K562 (cell line): Measurements from ENCODE around the gene ADORA2A. TPM values are rescaled to one million over a fixed set of nuclear protein-coding genes. Genes with fewer than 3 reads are reported as not detected.

Experiments used
- ATAC-seq: fragments of 200-7000 bp; cut with Tn5 transposase; 3 replicates; pipeline ENCODE4 v1.9.1; 2020; ENCODE audit warnings: moderate library complexity
- BruUV-seq: library from RNA; stranded (reverse); fragments of 400-500 nt; replicated peaks from 2 replicates; lab custom pipeline; 2021; lab: Mats Ljungman, UMichigan
- CTCF ChIA-PET: fragments of 300-600 bp; formaldehyde crosslinking; extraction: SDS; loops from one replicate; lab custom pipeline; 2021; ENCODE audit warnings: low intra/inter-chr PET ratio; lab: Yijun Ruan, JAX
- POLR2A ChIA-PET: fragments of 300-600, 350-650 bp; sonication (Branson Sonifier 250); formaldehyde crosslinking; extraction: SDS; loops from one replicate; lab custom pipeline; 2021; ENCODE audit warnings: antibody characterized with exemption, inconsistent platforms; lab: Yijun Ruan, JAX
- DNase-seq, 4 experiments: peaks; one replicate each; pipeline versions ENCODE4 v3.0.0 to v3.0.0-alpha.2; 2011 to 2018; ENCODE audit warnings: low spot score in 3 of 4, mixed read lengths in 3 of 4; ENCODE audit errors: extremely low read depth in 1 of 4
- FAIRE-seq: peaks from 2 replicates; lab custom pipeline; 2011; peaks lifted over from hg19 to GRCh38; lab: Jason Lieb, UNC
- H2AFZ ChIP-seq: 2 replicates; pipeline ENCODE4 v1.6.0; 2011; ENCODE audit warnings: low read depth, low read length, control low read depth, inconsistent platforms
- H3K27ac ChIP-seq: fragments of 200-600 bp; 3 replicates; pipeline ENCODE4 v1.8.0; 2011; ENCODE audit warnings: low read depth, mild to moderate bottlenecking, control low read depth, inconsistent platforms, low read length, moderate library complexity, mixed read lengths; ENCODE audit errors: extremely low read depth
- H3K27me3 ChIP-seq, 2 experiments: fragments of 300-600 bp in 1 of 2; 2 replicates in 1 of 2; 3 replicates in 1 of 2; pipeline versions ENCODE4 v1.6.0 to v1.8.0; 2011; ENCODE audit warnings: inconsistent platforms in 2 of 2, low read length in 2 of 2, mild to moderate bottlenecking in 1 of 2, mixed read lengths in 1 of 2, moderate library complexity in 1 of 2; ENCODE audit not compliant: control insufficient read depth in 2 of 2, insufficient read depth in 2 of 2
- H3K36me3 ChIP-seq: fragments of 300-600 bp; 3 replicates; pipeline ENCODE4 v1.8.0; 2011; ENCODE audit warnings: mild to moderate bottlenecking, low read length, inconsistent platforms; ENCODE audit not compliant: control insufficient read depth, insufficient read depth
- H3K4me1 ChIP-seq, 2 experiments: fragments of 200-600 bp in 1 of 2; replicated peaks in 1 of 2; 2 replicates in 1 of 2; 3 replicates in 1 of 2; pipeline versions ENCODE4 v1.5.1 to v1.8.0; 2011; ENCODE audit warnings: inconsistent platforms in 2 of 2, low read length in 2 of 2, mild to moderate bottlenecking in 1 of 2, mixed read lengths in 1 of 2, moderate library complexity in 1 of 2; ENCODE audit not compliant: control insufficient read depth in 2 of 2, insufficient read depth in 2 of 2
- H3K4me2 ChIP-seq: 2 replicates; pipeline ENCODE4 v1.6.1; 2011; ENCODE audit warnings: low read length, control low read depth, inconsistent platforms, mixed read lengths; ENCODE audit not compliant: insufficient read depth
- H3K4me3 ChIP-seq: fragments of 200-600 bp; sonication (generic), shearing (Covaris generic); 2 replicates; pipeline ENCODE4 v1.5.1; 2016; ENCODE audit warnings: control low read depth, inconsistent platforms
- H3K79me2 ChIP-seq: fragments of 200-600 bp; 3 replicates; pipeline ENCODE4 v1.8.0; 2011; ENCODE audit warnings: low read length, inconsistent platforms; ENCODE audit not compliant: control insufficient read depth, insufficient read depth
- H3K9ac ChIP-seq, 2 experiments: 2 replicates each; pipeline versions ENCODE4 v1.6.0 to v1.6.1; 2011; ENCODE audit warnings: low read depth in 2 of 2, low read length in 2 of 2, control low read depth in 1 of 2, inconsistent platforms in 1 of 2, mild to moderate bottlenecking in 1 of 2, mixed read lengths in 1 of 2; ENCODE audit not compliant: insufficient read depth in 1 of 2
- H3K9me1 ChIP-seq: one replicate; pipeline ENCODE4 v1.6.0; 2011; ENCODE audit warnings: inconsistent platforms, mild to moderate bottlenecking, low read length, moderate library complexity; ENCODE audit not compliant: control insufficient read depth, insufficient read depth
- H3K9me3 ChIP-seq: replicated peaks from 2 replicates; pipeline ENCODE4 v1.5.1; 2011; ENCODE audit warnings: low read depth, low read length, inconsistent platforms; ENCODE audit not compliant: control insufficient read depth, insufficient read depth
- H4K20me1 ChIP-seq: replicated peaks from 2 replicates; pipeline ENCODE4 v1.6.1; 2011; ENCODE audit warnings: low read length, inconsistent platforms, mixed read lengths; ENCODE audit not compliant: control insufficient read depth, insufficient read depth
- GABPA ChIP-seq: fragments of 200-800 bp; sonication (Bioruptor generic); conservative IDR thresholded peaks from 2 replicates; pipeline ENCODE4 v1.6.1; 2016; ENCODE audit warnings: low read depth, missing genetic modification characterization, missing compliant biosample characterization
- HDAC6 ChIP-seq: IDR thresholded peaks from 2 replicates; pipeline ENCODE4 v1.6.1; 2012; ENCODE audit warnings: low read depth, mild to moderate bottlenecking, control low read depth, inconsistent platforms, low read length, moderate library complexity
- MCM3 ChIP-seq: fragments of 450-650 bp; IDR thresholded peaks from 2 replicates; pipeline ENCODE4 v1.6.1; 2016
- NFIC ChIP-seq: fragments of 450-650 bp; IDR thresholded peaks from 2 replicates; pipeline ENCODE4 v1.6.1; 2017; ENCODE audit warnings: mild to moderate bottlenecking, inconsistent platforms
- PTRF ChIP-seq: fragments of 450-650 bp; IDR thresholded peaks from 2 replicates; pipeline ENCODE4 v1.6.1; 2016; ENCODE audit warnings: mild to moderate bottlenecking, missing genetic modification characterization, missing compliant biosample characterization
- RCOR1 ChIP-seq, 2 experiments: IDR thresholded peaks; 2 replicates each; pipeline ENCODE4 v1.6.1; 2012; ENCODE audit warnings: low read depth in 2 of 2, low read length in 2 of 2, borderline replicate concordance in 1 of 2, improper control_type of control experiment in 1 of 2
- SRSF1 ChIP-seq: fragments of 200-400 bp; formaldehyde crosslinking; IDR thresholded peaks from 2 replicates; pipeline ENCODE4 v1.6.1; 2017; ENCODE audit warnings: mild to moderate bottlenecking, low read depth, low read length, moderate library complexity
- ZNF24 ChIP-seq: fragments of 450-650 bp; IDR thresholded peaks from 2 replicates; pipeline ENCODE4 v1.6.1; 2016
- ZNF263 ChIP-seq: sonication (generic); formaldehyde crosslinking; IDR thresholded peaks from 2 replicates; pipeline ENCODE4 v1.8.0; 2022; ENCODE audit warnings: mild to moderate bottlenecking, missing genetic modification reagents, borderline replicate concordance
- ZNF79 ChIP-seq: fragments of 250-450 bp; sonication (Bioruptor Pico); IDR thresholded peaks from 2 replicates; pipeline ENCODE4 v1.4.0; 2020; ENCODE audit warnings: low read depth, mild to moderate bottlenecking, moderate library complexity
- WGBS: fragments of 100-300 bp; shearing (Covaris generic); methylation state at CpG from one replicate; pipeline ENCODE4 v1.1.6; 2016; ENCODE audit warnings: low coverage, mixed read lengths; ENCODE audit not compliant: insufficient coverage; ENCODE audit errors: missing lambda C conversion rate; 5-methylcytosine and 5-hydroxymethylcytosine counted together
- in situ Hi-C: fragments of 300-500 bp; cut with MboI; formaldehyde crosslinking; loops from 4 replicates; pipeline ENCODE4 v1.15.0; 2018; ENCODE audit warnings: inconsistent platforms, mixed read lengths
- intact Hi-C: fragments of 100-400 bp; cut with micrococcal nuclease; formaldehyde crosslinking; loops from 2 replicates; pipeline ENCODE4 v1.14.2; 2022
- polyA plus RNA-seq, 8 experiments: library from polyadenylated mRNA; depleted of rRNA in 4 of 8; stranded (reverse) in 5 of 8; unstranded in 3 of 8; fragments of >200 nt; fragmentation: Nextera tagmentation in 2 of 8; fragmentation: Illumina TruSeq in 1 of 8; extraction: Ambion mirVana in 2 of 8; extraction: Trizol in 1 of 8; gene quantifications; 2 replicates each; pipeline versions ENCODE4 v1.2.1 to v1.2.3, GENCODE V29; 2011 to 2014; ENCODE audit warnings: inconsistent platforms in 1 of 8, missing spikeins in 1 of 8
- total RNA-seq, 7 experiments: library from RNA; depleted of rRNA in 6 of 7; stranded (reverse); fragments of >200 nt in 6 of 7; fragmentation: Illumina TruSeq in 2 of 7; extraction: Trizol in 2 of 7; gene quantifications; 2 replicates each; pipeline versions ENCODE4 v1.2.1 to v1.2.3, GENCODE V29; 2011 to 2021; ENCODE audit warnings: low replicate concordance in 1 of 7

The ADORA2A gene
- total and polyA plus RNA-seq, 9 of the 15 experiments (the other 6 are each of a cell fraction or from before 2014, with no cell fraction given) = 0.15 to 2.1 (median 0.66) TPM; not detected in 2

GRCh38 chr22:24455039-24455438 is 27.6 kb downstream of the ADORA2A start:
- BruUV-seq = no TSS peak

GRCh38 chr22:24455751-24456426 is 28.5 kb downstream of the ADORA2A start:
- no peaks in the 10 kb centered on the region for H3K79me2 ChIP-seq
- H3K27ac ChIP-seq = no peak overlapping the region
- H3K27me3 ChIP-seq = no peaks in the 10 kb centered on the region
- no peak overlapping the region; a peak in 1 of 4 replicates for H3K9ac ChIP-seq
- H3K4me3 ChIP-seq = no peak overlapping the region
- in situ Hi-C loops = no loop called here
- H3K9me3 ChIP-seq = no peaks in the 10 kb centered on the region
- BruUV-seq = no TSS peak
- H3K4me1 ChIP-seq = peaks cover 0 to 23% of the 10 kb centered on the region in 2 experiments; a peak in 4 of 5 replicates
- ChIA-PET POLR2A (interaction anchor here (1.0 to 2.5 kb wide), 2 partner anchors 8 to 19 kb away, joined by 3 to 7 read pairs; no protein-coding TSS in a partner anchor), CTCF (no interaction called here)
- no peaks in the 10 kb centered on the region for H3K36me3 ChIP-seq
- intact Hi-C loops = no loop called here
- no peaks in the 10 kb centered on the region for H3K9me1 ChIP-seq
- TF ChIP-seq SRSF1 (no peak), ZNF79 (CRISPR knock-in tag) (peak; percentile 96), MCM3 (no peak), NFIC (peak; percentile 38), ZNF263 (CRISPR knock-in tag) (peak; percentile 38; the same call in 1 of the 2 replicates), PTRF (tag) (no peak), GABPA (tag) (no peak)
- DNase-seq (peak in 2 of 4 experiments; percentile 43 to 54), ATAC-seq (peak; percentile 84), FAIRE-seq (peak; percentile 59)
- H2AFZ ChIP-seq = peak overlapping the region; percentile 52; the same call in 1 of the 2 replicates
- H3K4me2 ChIP-seq = no peak overlapping the region
- 13% methylated on average over 9 of the region's 9 CpGs for WGBS
- no peaks in the 10 kb centered on the region for H4K20me1 ChIP-seq

More at GRCh38 chr22:24455039-24455438, 27.6 kb downstream of the ADORA2A start:
- H3K36me3 ChIP-seq = no peaks in the 10 kb centered on the region
- no peak for TF ChIP-seq ZNF24
- TF ChIP-seq RCOR1 (IDR thresholded peaks at IDR 0.05; ENCODE audit: borderline replicate concordance in 1 of 2, low read depth in 2 of 2, low read length in 2 of 2) = no peak
- TF ChIP-seq HDAC6 = no peak
- POLR2A ChIA-PET = interaction anchor here (1.0 to 2.5 kb wide), 2 partner anchors 9 to 20 kb away, joined by 3 to 7 read pairs; no protein-coding TSS in a partner anchor
- no peak overlapping the region for H3K4me2 ChIP-seq
- H3K9me3 ChIP-seq = no peaks in the 10 kb centered on the region
- no peak overlapping the region for H3K4me3 ChIP-seq
- no peaks in the 10 kb centered on the region for H4K20me1 ChIP-seq
- peak overlapping the region; percentile 43 for H2AFZ ChIP-seq
- peaks cover 0 to 23% of the 10 kb centered on the region in 2 experiments; a peak in 3 of 5 replicates for H3K4me1 ChIP-seq
- no peak for ATAC-seq
- H3K27me3 ChIP-seq = no peaks in the 10 kb centered on the region
- CTCF ChIA-PET = no interaction called here
- no peaks in the 10 kb centered on the region for H3K79me2 ChIP-seq
- in situ Hi-C loops = no loop called here
- no peak overlapping the region for H3K27ac ChIP-seq
- no peak for DNase-seq
- H3K9me1 ChIP-seq = no peaks in the 10 kb centered on the region
- H3K9ac ChIP-seq = peak overlapping the region in 1 of 2 experiments; percentile 11; a peak in 1 of 4 replicates
- 23% methylated on average over 4 of the region's 4 CpGs for whole genome bisulfite sequencing
- FAIRE-seq = no peak
- intact Hi-C loops = no loop called here
